HG03342 (cell line): Measurements from ENCODE around the gene ARHGAP8.
"Not testable (repeated sequence)": the region's sequence is repeated elsewhere in the genome, so short reads cannot be mapped to it uniquely, and the experiment has no call there.

ENCODE experiments used
- ATAC-seq: cut with Tn5 transposase; IDR thresholded peaks from one replicate; pipeline ENCODE4 v1.9.1; 2021; ENCODE audit warnings: mild to moderate bottlenecking, moderate library complexity; ENCODE audit not compliant: unreplicated experiment

Gene ARHGAP8

GRCh38 chr22:44904492-44905152 lies 152.2 kb downstream of the ARHGAP8 start:
- ATAC-seq = not testable (repeated sequence)

- ATAC-seq = no peak
These were observed 154.0 kb downstream of the ARHGAP8 start for GRCh38 chr22:44906248-44906936.

GRCh38 chr22:44906999-44907644 lies 154.7 kb downstream of the ARHGAP8 start:
- no peak for ATAC-seq

GRCh38 chr22:44907765-44908737 lies 155.7 kb downstream of the ARHGAP8 start:
- no peak for ATAC-seq

- no peak for ATAC-seq
These were observed 156.9 kb downstream of the ARHGAP8 start for GRCh38 chr22:44909241-44909640.
